Muscle of back (tissue), 11 donors: Measurements from ENCODE around the gene DNMBP. TPM values are rescaled to one million over a fixed set of nuclear protein-coding genes. Genes with fewer than 3 reads are reported as not detected.
"Not testable (repeated sequence)": the region's sequence is repeated elsewhere in the genome, so short reads cannot be mapped to it uniquely, and the experiment has no call there.

ENCODE experiments used
- DNase-seq, 3 donors: peaks; one replicate each; pipeline versions ENCODE4 v3.0.0 to v3.0.0-alpha.2; 2013
- polyA plus RNA-seq, 10 donors: library from polyadenylated mRNA; unstranded; fragments of 120-200 nt; gene quantifications; one replicate each; pipeline ENCODE4 v1.2.1, GENCODE V29; 2013; ENCODE audit not compliant: insufficient read length in 10 of 10

The DNMBP gene
- polyA plus RNA-seq, 10 donors = 12.9 to 20.8 (median 16.7) TPM

GRCh38 chr10:99984211-99985034 is 25.3 kb downstream of the DNMBP start:
- DNase-seq = no peak

- peak; percentile 78 to 92 (median 80) for DNase-seq
Measured at GRCh38 chr10:99983280-99983988, 26.3 kb downstream of the DNMBP start.

GRCh38 chr10:99982728-99983127 is 27.0 kb downstream of the DNMBP start:
- DNase-seq = no peak

- DNase-seq = no peak
Measured at GRCh38 chr10:99981581-99982199, 28.1 kb downstream of the DNMBP start.

GRCh38 chr10:99979066-99979685 is 30.6 kb downstream of the DNMBP start:
- no peak for DNase-seq

- DNase-seq = no peak
Measured at GRCh38 chr10:99977916-99978315, 31.8 kb downstream of the DNMBP start.

GRCh38 chr10:99976886-99977665 is 32.7 kb downstream of the DNMBP start:
- DNase-seq = peak; percentile 60 to 88 (median 81)

- peak; percentile 68 to 88 (median 79) for DNase-seq
Measured at GRCh38 chr10:99975942-99976809, 33.6 kb downstream of the DNMBP start.

- no peak for DNase-seq
Measured at GRCh38 chr10:99975106-99975829, 34.5 kb downstream of the DNMBP start.

- DNase-seq = no peak
Measured at GRCh38 chr10:99973190-99973589, 36.6 kb downstream of the DNMBP start.

GRCh38 chr10:99967961-99968360 is 41.8 kb downstream of the DNMBP start:
- no peak for DNase-seq

GRCh38 chr10:99966306-99966705 is 43.4 kb downstream of the DNMBP start:
- DNase-seq = peak in 1 of 3 donors; percentile 34

GRCh38 chr10:99965700-99966099 is 44.0 kb downstream of the DNMBP start:
- DNase-seq = no peak

- no peak for DNase-seq
Measured at GRCh38 chr10:99964791-99965190, 45.0 kb downstream of the DNMBP start.

- DNase-seq = not testable (repeated sequence)
Measured at GRCh38 chr10:99963467-99964165, 46.1 kb downstream of the DNMBP start.

GRCh38 chr10:99958806-99959205 is 50.9 kb downstream of the DNMBP start:
- no peak for DNase-seq

GRCh38 chr10:99958302-99958701 is 51.4 kb downstream of the DNMBP start:
- DNase-seq = peak in 1 of 3 donors; percentile 49

- DNase-seq = not testable (repeated sequence)
Measured at GRCh38 chr10:99953510-99953909, 56.2 kb downstream of the DNMBP start.

- no peak for DNase-seq
Measured at GRCh38 chr10:99952799-99953198, 56.9 kb downstream of the DNMBP start.
